ENCODE data around the gene F2RL2.

DNA sequence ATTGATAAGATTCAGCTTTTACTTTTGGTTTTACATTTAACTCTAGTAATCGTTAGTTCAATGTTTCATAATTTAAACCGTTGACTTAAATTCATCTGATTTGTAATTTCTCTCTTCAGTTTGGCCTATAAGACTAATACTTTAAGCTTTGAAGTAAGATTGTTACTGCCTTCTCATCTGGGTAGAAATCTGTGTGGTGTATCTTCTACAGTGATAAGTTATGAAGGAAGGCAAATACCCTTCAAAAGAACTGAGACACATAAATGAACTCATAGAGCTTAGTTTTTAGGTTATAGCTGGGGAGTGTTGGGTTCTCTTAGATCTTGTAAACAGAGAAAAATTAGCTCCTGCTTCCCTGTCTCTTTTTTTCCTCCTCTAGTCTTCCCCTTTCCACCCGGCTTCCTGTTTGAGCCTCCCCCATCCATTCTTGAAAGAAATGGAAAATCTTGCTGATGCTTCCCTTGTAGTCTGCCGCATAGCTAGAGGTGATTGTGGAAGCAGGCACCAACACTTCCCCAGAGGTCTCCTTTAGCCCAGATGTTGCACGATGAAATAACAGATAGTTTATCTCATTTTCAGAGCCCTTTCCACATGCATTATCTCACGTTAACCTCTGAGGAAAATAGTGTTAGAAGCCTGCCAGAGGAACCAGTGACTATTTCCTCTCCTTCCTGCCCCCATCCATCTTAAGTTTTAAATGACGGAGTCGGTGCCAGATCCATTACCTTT lies 2.0 kb upstream of the F2RL2 start:
- TF ChIP-seq, protein P1, sequence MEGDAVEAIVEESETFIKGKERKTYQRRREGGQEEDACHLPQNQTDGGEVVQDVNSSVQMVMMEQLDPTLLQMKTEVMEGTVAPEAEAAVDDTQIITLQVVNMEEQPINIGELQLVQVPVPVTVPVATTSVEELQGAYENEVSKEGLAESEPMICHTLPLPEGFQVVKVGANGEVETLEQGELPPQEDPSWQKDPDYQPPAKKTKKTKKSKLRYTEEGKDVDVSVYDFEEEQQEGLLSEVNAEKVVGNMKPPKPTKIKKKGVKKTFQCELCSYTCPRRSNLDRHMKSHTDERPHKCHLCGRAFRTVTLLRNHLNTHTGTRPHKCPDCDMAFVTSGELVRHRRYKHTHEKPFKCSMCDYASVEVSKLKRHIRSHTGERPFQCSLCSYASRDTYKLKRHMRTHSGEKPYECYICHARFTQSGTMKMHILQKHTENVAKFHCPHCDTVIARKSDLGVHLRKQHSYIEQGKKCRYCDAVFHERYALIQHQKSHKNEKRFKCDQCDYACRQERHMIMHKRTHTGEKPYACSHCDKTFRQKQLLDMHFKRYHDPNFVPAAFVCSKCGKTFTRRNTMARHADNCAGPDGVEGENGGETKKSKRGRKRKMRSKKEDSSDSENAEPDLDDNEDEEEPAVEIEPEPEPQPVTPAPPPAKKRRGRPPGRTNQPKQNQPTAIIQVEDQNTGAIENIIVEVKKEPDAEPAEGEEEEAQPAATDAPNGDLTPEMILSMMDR (conservative IDR thresholded peaks at IDR 0.05; ENCODE audit: low read depth, low read length): no peak
- no peak for TF ChIP-seq POLR2A (IDR thresholded peaks at IDR 0.05; ENCODE audit: low read depth, low read length)
- TF ChIP-seq, protein P2, sequence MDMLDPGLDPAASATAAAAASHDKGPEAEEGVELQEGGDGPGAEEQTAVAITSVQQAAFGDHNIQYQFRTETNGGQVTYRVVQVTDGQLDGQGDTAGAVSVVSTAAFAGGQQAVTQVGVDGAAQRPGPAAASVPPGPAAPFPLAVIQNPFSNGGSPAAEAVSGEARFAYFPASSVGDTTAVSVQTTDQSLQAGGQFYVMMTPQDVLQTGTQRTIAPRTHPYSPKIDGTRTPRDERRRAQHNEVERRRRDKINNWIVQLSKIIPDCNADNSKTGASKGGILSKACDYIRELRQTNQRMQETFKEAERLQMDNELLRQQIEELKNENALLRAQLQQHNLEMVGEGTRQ (IDR thresholded peaks at IDR 0.05; ENCODE audit: low read depth, low read length): no peak
- no peak for TF ChIP-seq MXI1 (IDR thresholded peaks at IDR 0.05; ENCODE audit: borderline replicate concordance, low read depth, low read length)
- no peak for TF ChIP-seq CEBPB (IDR thresholded peaks at IDR 0.05; ENCODE audit: low read depth, low read length)

Measured in IMR-90 (cell line).